ENCODE results near the gene OR2V2.

The OR2V2 gene

GRCh38 chr5:181149806-181150733 lies 2.7 kb downstream of the OR2V2 start:
- no peak for DNase-seq

- no peak for DNase-seq
These were observed 3.8 kb downstream of the OR2V2 start for GRCh38 chr5:181151146-181151545.

GRCh38 chr5:181152406-181152805 lies 5.0 kb downstream of the OR2V2 start:
- DNase-seq, result no peak

GRCh38 chr5:181153814-181154213 lies 6.4 kb downstream of the OR2V2 start:
- no peak for DNase-seq

- no peak for DNase-seq
These were observed 9.4 kb downstream of the OR2V2 start for GRCh38 chr5:181156758-181157157.

GRCh38 chr5:181158869-181159268 lies 11.5 kb downstream of the OR2V2 start:
- no peak for DNase-seq

GRCh38 chr5:181159286-181160151 lies 12.1 kb downstream of the OR2V2 start:
- peak; percentile 86 for DNase-seq

- peak; percentile 75 for DNase-seq
These were observed 12.9 kb downstream of the OR2V2 start for GRCh38 chr5:181160152-181160754.

- peak; percentile 38 for DNase-seq
These were observed 13.6 kb downstream of the OR2V2 start for GRCh38 chr5:181160755-181161533.

GRCh38 chr5:181161534-181162175 lies 14.3 kb downstream of the OR2V2 start:
- no peak for DNase-seq

- DNase-seq, result no peak
These were observed 16.2 kb downstream of the OR2V2 start for GRCh38 chr5:181163487-181164075.

GRCh38 chr5:181164076-181164952 lies 16.9 kb downstream of the OR2V2 start:
- no peak for DNase-seq

- no peak for DNase-seq
These were observed 19.7 kb downstream of the OR2V2 start for GRCh38 chr5:181166812-181167733.

GRCh38 chr5:181167814-181168488 lies 20.6 kb downstream of the OR2V2 start:
- DNase-seq, result no peak

- no peak for DNase-seq
These were observed 21.3 kb downstream of the OR2V2 start for GRCh38 chr5:181168595-181169118.

GRCh38 chr5:181169459-181170236 lies 22.3 kb downstream of the OR2V2 start:
- peak; percentile 19 for DNase-seq

GRCh38 chr5:181170237-181170825 lies 22.9 kb downstream of the OR2V2 start:
- no peak for DNase-seq
